8988T (cell line): ENCODE data around the gene CFAP58.
A peak's percentile ranks its signal among the peaks of the same experiment; 100 is the strongest.

Experiments used
- DNase-seq: peaks from one replicate; pipeline ENCODE4 v3.0.0; 2011

CFAP58 gene

GRCh38 chr10:104353325-104354048, at the start of gene CFAP58:
TSS of gene CFAP58 (plus strand) at chr10:104353833. CDS start at chr10:104353898, 65 bp downstream.
- DNase-seq: peak; percentile 48

- no peak for DNase-seq
Measured at GRCh38 chr10:104304356-104304745, 49.3 kb upstream of the CFAP58 start.

GRCh38 chr10:104304927-104305326, 48.7 kb upstream of the CFAP58 start:
- no peak for DNase-seq

GRCh38 chr10:104306897-104307296, 46.7 kb upstream of the CFAP58 start:
- DNase-seq: no peak

- DNase-seq: no peak
Measured at GRCh38 chr10:104307576-104308438, 45.8 kb upstream of the CFAP58 start.

- no peak for DNase-seq
Measured at GRCh38 chr10:104308439-104308903, 45.2 kb upstream of the CFAP58 start.

GRCh38 chr10:104309980-104310978, 43.4 kb upstream of the CFAP58 start:
- DNase-seq: no peak

GRCh38 chr10:104311184-104311720, 42.4 kb upstream of the CFAP58 start:
- DNase-seq: no peak

- no peak for DNase-seq
Measured at GRCh38 chr10:104314591-104315485, 38.8 kb upstream of the CFAP58 start.

GRCh38 chr10:104315486-104315921, 38.1 kb upstream of the CFAP58 start:
- no peak for DNase-seq

- no peak for DNase-seq
Measured at GRCh38 chr10:104316321-104317099, 37.1 kb upstream of the CFAP58 start.

GRCh38 chr10:104317269-104317710, 36.3 kb upstream of the CFAP58 start:
- no peak for DNase-seq

GRCh38 chr10:104317726-104318299, 35.8 kb upstream of the CFAP58 start:
- DNase-seq: no peak

GRCh38 chr10:104318326-104318725, 35.3 kb upstream of the CFAP58 start:
- no peak for DNase-seq

GRCh38 chr10:104318810-104319741, 34.6 kb upstream of the CFAP58 start:
- no peak for DNase-seq

GRCh38 chr10:104321226-104321625, 32.4 kb upstream of the CFAP58 start:
- DNase-seq: no peak

GRCh38 chr10:104321725-104322415, 31.8 kb upstream of the CFAP58 start:
- peak; percentile 7 for DNase-seq

- DNase-seq: peak; percentile 7
Measured at GRCh38 chr10:104322416-104322782, 31.2 kb upstream of the CFAP58 start.
